HG03457 (cell line): ENCODE data around the gene HOXD9.

ENCODE experiments used
- ATAC-seq: cut with Tn5 transposase; IDR thresholded peaks from one replicate; pipeline ENCODE4 v1.9.1; 2021; ENCODE audit warnings: moderate number of reproducible peaks; ENCODE audit not compliant: unreplicated experiment

The HOXD9 gene

DNA sequence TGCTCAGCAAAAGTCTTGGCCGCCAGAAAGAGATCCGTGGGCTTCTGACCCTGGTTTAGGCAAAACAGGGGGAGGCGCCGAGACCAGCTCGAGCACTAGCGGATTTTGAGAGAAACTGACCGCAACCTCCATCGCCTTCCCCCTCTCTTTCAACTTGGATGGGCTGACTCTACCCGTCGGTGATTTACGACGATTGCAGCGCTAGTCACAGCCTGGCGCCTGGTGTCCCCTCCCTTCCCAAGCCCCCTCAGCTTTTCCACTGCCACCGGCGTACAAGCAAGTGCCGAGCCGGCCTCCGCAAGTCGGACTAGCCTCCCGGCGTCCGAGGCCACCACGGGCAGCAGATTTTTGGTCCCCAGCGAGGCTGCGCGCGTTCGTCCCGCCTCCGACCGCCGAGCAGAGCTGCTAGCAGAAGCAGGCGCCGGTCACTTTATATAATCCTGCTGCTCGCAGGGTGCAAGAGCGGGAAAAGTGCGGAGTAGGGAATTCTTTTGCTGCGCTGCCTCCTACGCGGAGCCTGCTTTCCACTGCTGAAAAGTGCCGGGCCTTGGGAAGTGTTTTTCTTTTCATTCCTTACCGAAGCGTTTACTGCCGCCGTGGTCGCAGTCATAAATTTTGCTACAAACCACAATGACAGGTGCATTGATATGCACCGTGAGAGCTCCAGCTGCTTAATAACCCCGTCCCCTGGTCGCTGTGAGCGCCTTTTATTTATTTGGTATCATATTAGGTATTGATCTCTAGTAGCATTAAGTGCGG lies 42.3 kb downstream of the HOXD9 start:
- ATAC-seq, result no peak

DNA sequence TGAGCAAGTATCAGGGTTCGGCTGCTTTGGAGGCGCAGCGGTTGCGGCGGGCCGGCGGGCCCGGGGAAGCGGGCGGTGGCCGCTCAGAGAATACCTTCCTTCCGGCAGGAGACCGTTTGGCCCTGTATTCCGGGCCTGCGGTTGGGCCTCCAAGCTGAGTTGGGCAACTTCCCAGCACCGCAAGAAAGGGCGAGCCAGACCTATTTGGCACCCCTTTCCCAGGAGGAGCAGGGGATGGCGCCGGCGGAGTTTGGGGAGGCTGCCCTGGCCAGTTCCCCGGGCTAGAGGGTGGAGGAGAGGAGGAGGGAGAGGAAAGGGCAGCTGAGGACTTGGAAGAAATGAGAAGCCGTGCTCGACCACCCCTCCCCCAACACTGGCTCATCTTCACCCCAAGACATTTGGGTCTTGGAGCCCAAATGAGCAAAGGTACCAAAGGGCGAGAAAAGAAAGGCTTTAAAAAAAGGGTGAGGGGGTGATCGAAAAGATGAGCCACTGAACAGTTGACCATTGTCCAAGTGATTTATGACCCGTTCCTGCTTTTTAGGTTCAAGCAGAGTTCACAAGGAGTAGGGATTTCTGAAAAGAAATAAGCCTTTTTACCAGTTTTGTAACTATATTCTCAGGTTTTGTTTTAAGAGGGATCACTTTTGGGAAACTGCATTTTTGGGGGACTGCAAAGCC lies 43.0 kb downstream of the HOXD9 start:
- no peak for ATAC-seq

DNA sequence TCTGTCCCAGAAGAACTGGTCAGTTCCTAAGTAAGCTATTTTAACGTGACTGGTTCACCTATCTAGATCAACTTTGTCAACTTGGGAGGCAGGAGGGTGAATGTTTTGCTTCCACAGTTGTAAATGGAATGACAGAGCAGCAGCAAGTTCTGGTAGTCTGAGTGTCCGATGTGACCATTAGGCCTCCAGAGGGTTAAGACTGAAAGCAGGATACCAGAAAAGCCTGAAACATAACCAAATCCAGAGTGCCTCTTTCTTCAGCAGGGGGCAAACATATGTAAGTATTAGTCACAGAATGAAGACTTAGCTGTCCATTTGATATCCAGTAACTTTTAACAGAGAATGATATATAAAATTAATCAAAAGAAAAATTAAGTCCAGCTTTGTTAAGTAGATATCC lies 43.8 kb downstream of the HOXD9 start:
- no peak for ATAC-seq

DNA sequence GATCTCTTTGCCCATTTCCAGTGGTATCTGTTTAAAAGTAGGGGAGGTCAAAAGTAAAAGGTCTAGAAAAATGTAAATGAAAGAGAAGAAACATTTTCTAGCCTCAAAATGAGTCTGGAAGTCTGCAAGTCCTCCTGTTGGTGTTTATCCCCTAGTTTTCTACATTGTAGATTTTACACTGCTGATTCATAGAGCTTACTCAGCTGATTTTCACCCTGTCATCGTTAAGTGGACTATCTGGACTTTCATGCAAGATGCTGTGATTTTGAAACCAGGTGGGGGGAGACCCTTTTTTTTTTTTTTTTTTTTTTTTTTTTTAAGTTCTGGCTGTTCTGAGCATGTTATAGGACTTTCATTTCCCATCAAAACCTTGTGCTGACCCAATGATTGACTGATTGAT lies 44.9 kb downstream of the HOXD9 start:
- ATAC-seq, result no peak

DNA sequence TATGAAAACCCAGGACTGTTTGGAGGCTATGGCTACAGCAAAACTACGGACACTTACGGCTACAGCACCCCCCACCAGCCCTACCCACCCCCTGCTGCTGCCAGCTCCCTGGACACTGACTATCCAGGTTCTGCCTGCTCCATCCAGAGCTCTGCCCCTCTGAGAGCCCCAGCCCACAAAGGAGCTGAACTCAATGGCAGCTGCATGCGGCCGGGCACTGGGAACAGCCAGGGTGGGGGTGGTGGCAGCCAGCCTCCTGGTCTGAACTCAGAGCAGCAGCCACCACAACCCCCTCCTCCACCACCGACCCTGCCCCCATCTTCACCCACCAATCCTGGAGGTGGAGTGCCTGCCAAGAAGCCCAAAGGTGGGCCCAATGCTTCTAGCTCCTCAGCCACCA lies 46.7 kb downstream of the HOXD9 start:
- no peak for ATAC-seq

DNA sequence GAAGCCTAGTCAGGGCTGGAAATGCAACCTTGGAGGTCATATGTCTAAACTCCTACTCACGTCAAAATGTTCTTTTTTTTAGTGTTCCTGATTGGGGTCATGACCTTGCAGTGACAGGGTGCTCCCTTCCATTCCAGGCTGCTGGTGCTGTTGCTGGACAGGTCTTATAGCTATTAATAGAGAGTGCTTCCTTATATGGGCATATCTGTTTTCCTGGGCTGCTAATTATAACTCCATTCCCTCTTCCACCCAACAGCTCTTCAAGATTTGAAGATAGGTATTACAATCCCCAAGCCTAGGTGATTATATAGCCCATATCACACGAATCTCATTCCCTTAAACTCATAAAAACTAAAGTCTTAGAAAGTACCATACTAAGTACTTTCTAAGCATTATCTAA lies 47.2 kb downstream of the HOXD9 start:
- ATAC-seq, result no peak

DNA sequence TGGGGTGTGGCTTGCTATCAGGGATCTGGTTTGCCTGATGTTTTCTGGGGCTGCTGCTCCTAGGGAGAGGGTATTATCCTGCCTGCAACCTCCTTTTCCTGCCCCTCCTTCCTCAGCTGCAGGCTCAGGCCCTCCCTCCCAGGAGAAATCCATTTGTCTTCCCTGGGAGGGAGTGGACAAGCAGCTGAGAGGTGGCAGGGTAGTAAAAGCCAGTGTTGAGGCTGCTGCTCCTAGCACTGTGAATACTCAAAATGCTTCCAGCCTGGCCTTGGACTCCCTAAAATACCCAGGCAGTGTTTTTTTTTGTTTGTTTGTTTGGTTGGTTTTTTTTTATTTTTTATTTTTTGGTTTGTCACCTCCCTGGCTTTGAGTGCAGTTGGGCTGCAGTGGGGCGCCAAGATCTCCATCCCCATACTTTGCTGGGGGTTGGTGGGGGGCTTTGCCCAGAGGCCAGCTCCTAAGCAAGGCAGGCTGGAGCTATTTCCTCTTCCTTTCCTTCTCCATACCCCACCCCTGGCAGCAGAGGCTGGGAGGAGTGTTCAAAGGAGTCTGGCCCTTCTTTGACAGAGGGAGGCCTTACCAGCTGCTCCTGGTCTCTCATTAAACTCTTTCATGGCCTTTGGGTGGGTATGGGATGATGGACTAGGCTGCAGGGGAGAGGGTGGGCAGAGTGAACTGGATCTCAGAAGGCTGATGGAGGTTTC lies 48.2 kb downstream of the HOXD9 start:
- ATAC-seq, result no peak

DNA sequence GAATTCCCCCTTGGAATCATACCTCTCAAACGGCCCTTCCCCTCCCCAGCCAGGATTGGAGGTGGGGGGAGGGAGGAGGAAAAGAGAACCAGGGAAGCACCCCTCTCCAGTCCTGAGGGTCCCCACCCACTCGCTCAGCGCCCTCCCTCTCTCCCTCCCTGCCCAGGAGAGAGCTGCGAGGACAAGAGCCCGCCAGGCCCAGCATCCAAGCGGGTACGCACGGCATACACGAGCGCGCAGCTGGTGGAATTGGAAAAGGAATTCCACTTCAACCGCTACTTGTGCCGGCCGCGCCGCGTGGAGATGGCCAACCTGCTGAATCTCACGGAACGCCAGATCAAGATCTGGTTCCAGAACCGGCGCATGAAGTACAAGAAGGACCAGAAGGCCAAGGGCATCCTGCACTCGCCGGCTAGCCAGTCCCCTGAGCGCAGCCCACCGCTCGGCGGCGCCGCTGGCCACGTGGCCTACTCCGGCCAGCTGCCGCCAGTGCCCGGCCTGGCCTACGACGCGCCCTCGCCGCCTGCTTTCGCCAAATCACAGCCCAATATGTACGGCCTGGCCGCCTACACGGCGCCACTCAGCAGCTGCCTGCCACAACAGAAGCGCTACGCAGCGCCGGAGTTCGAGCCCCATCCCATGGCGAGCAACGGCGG lies 49.0 kb downstream of the HOXD9 start:
- no peak for ATAC-seq

DNA sequence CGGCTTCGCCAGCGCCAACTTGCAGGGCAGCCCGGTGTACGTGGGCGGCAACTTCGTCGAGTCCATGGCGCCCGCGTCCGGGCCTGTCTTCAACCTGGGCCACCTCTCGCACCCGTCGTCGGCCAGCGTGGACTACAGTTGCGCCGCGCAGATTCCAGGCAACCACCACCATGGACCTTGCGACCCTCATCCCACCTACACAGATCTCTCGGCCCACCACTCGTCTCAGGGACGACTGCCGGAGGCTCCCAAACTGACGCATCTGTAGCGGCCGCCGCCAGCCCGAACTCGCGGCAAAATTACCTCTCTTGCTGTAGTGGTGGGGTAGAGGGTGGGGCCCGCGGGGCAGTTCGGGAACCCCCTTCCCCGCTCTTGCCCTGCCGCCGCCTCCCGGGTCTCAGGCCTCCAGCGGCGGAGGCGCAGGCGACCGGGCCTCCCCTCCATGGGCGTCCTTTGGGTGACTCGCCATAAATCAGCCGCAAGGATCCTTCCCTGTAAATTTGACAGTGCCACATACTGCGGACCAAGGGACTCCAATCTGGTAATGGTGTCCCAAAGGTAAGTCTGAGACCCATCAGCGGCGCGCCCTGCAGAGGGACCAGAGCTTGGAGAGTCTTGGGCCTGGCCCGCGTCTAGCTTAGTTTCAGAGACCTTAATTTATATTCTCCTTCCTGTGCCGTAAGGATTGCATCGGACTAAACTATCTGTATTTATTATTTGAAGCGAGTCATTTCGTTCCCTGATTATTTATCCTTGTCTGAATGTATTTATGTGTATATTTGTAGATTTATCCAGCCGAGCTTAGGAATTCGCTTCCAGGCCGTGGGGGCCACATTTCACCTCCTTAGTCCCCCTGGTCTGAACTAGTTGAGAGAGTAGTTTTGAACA lies 49.7 kb downstream of the HOXD9 start:
- no peak for ATAC-seq

DNA sequence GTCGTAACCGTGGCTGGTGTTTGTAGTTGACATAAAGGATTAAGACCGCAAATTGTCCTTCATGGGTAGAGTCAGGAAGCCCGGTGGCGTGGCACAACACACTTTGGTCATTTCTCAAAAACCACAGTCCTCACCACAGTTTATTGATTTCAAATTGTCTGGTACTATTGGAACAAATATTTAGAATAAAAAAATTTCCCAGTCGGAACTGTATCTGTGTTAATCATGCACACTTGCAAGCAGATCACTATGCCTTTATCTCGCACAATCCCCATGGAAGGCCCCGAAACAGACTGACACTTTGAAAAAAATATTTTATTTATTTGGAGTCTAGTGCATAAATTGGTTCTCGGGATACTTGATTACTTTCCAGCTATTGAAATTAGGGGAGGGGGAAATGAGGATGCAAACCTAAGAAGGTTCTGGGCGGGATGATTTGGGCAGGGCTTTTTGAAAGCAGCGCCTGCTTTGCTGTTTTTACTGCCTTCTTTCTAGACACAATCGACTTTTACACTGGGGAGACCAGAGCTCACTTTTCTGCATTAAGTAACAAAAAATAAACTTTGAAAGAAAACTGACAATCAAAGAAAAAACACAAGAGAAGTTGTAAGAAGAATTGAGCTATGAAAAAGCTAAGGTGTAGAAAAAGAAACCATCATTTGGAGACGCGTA lies 50.5 kb downstream of the HOXD9 start:
- no peak for ATAC-seq

DNA sequence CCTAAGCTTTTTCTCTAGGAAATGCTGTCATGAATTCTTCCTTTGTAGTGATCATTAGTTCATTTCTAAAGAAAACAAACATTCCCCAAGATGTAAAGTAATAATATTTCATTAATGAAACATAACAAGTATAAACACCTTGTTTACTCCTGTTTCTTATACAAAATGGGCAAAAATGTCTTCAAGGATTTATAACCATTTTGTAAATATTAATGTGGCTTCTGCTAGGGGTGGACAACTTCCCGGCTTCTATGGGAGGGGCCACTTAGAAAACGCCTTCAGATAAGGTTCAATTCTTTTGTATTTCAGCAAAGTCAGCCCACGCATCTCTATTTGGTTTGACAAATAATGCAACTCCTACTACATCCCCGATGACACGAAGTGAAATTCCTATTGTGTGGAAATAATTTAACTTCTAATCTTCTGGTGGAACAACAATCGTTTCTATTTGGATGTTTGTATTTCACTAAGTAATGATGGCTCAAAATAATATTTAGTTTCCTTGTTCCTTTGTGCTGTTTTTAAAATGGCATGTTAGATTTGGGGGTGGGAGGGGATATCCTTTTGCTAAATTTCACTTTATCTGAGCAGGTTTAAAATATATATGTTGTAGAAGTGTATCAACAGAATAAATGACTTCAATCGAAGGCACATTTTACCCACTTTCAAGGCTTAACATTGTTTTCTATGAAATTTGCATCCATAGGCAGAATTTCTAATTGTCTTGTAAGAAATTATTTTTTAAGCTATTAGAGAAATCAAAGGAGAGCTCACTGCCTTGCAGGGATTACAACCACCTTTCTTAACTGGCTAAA lies 51.3 kb downstream of the HOXD9 start:
- ATAC-seq, result no peak

DNA sequence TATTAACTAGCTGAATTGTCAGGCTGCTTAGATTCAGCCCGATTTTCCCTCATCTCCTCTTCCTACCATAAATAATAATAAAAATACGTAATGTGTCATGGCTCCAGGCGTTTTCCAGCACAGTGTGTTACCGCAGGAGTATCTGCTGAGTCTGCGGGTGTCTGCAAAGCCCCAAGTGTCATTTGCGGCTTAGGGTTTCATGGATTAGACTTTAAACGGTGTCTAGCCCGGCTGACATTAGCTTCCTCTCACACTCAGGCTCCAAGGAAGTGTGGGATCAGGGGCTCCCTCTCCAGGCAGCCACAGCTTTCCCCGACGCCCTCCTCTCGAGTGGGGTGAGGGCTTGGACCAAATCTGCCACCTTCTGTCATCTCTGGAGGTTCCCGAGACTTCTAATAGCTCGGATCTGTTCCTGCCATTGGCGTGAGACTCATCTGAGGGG lies 51.9 kb downstream of the HOXD9 start:
- ATAC-seq, result no peak
